GM21360 (cell line): ENCODE measurements around the gene B3GNT8.
"Not testable (repeated sequence)": the region's sequence is repeated elsewhere in the genome, so short reads cannot be mapped to it uniquely, and the experiment has no call there.

ENCODE experiments used
- ATAC-seq: cut with Tn5 transposase; IDR thresholded peaks from one replicate; pipeline ENCODE4 v1.9.1; 2021; ENCODE audit warnings: mild to moderate bottlenecking, moderate library complexity; ENCODE audit not compliant: unreplicated experiment

The B3GNT8 gene

DNA sequence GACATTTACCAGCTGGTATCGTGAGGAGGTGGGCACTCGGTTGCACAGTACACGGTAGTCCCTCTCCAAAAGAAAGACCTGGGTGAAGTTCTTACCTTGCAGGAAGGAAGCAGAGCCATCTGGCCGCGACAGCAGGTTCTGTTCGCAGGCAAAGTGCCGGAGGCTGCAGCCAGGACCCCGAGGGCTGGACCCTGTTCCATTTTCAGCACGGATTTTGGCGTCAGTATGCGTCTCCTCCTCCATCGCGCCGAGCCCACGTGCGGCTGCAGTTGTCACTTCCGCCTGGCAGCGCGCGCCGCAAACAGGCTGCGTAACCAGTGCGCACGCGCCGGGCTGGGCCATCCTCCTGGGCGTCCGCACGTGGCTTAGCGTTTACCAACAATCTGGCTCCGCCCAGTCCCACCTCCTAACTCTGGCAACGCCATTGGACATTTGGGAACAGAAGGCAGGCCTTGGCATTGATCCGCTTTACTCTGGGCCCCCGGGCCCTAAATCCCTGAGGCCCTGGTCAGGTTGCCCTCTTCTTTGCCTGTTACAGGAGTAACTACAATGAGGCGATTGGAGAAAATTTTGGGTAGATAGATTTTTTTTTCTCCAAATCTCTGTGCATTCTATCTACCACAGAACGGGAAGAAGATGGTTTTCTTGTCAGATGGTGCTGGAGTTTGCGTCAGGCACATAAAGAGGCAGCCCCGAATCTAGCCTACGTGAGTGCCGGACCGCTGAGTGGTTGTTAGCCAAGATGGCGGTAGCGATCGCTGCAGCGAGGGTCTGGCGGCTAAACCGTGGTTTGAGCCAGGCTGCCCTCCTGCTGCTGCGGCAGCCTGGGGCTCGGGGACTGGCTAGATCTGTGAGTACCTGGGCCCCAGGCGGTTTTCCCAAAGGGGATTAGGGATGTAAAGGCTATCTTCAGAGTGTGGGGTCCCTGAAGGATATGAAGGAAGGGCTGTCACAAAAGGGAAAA, 29.8 kb downstream of the B3GNT8 start, which contains the start of the genes BCKDHA and EXOSC5:
Gene BCKDHA, plus strand, starts transcription at position 733 of the 964 bp plus-strand sequence. Its CDS starts 10 bp downstream, at position 743.
Gene EXOSC5, minus strand, starts transcription at position 274 of the 964 bp plus-strand sequence. Its CDS starts 31 bp downstream, at position 243.
- peak; percentile 78 for ATAC-seq

DNA sequence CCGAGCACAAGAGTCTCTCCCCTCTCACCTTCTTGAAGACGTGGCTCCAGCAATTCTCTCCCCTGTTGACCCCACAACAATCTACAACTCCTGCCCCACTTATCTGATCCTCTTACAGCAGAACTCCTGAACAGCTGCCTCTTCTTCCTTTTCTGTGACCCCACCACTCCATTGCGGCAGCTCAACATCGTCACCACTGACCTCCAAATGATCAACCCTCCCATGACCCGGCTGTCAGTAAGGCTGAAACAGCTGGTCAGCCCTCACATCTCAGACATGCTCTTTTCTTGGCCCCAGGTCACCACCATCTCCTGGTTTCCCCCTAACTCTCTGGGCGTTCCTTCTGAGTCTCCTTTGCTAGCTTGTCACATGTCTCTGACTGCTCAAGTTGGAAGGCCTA, 31.8 kb downstream of the B3GNT8 start:
- no peak for ATAC-seq

DNA sequence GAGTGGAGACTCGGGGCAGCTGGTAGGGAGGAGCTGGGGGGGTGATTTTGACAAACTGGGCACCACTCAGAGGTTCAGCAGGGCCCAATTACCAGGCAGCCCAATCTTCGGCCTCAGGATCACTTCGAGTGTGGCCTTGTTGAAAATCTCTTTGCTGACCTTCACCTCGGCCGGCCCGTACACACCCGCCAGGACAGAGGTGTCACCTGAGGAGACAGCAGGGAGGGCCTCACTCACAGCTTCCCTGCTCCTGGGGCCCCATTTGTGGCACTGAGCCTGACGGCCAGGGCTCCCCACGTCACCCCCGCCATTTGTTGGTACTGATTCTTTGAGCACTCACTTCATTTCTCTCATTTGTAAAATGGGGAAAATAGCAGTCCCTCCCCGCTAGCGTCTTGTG, 34.4 kb downstream of the B3GNT8 start:
- ATAC-seq = no peak

DNA sequence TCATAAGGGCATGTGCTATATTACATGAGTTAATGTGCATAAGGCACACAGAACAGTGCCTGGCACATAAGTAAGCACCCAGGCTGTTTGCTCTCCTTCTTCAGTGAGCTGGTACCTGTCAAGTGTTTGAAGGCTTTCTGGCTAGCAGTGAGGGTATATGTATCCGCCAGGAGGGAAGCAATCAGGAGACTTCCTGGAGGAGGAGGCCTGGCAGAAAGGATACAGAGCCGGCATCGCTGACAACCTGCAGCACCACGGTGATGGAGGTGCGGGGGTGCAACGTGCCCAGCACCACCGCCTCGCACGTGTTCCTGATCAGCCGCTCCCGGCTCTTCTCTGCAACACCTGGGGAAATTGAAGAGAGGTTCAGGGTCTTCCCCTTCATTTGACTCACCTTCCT, 35.6 kb downstream of the B3GNT8 start:
- no peak for ATAC-seq

DNA sequence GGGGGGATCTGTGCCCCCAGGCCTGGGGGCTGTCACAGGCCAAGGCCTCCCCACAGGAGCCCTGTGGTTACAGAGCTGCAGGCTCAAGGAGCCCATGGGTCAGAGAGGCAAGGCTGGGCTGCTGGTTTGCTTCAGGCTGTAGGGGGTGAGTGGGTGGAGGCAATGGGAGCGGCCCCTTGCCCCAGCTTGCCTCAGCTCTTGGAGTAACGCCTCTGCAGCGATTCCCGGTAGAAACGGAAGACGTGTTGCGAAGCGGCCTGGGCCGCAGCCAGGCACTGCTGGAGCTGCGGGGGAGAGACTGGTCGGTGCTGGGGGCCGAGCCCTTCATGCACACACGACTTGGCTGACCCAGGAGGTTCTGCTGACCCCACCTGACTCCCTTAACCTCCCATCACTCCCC, 40.7 kb downstream of the B3GNT8 start:
- ATAC-seq = no peak

DNA sequence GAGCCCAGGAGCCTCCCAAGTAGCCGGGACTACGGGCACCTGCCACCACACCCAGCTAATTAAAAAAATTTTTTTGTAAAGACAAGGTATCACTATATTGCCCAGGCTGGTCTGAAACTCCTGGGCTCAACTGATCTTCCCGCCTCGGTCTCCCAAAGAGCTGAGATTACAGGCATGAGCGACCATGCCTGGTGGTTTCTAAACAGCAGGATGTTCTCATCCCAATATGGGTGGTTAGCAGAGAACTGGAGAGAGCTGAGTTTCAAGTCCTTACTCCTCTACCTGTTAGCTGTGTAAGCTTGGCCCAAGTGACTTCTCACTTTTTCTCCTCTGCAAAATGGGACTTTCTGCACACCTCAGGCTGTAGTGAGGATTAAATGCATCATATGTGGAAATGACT, 42.8 kb downstream of the B3GNT8 start:
- ATAC-seq = no peak

DNA sequence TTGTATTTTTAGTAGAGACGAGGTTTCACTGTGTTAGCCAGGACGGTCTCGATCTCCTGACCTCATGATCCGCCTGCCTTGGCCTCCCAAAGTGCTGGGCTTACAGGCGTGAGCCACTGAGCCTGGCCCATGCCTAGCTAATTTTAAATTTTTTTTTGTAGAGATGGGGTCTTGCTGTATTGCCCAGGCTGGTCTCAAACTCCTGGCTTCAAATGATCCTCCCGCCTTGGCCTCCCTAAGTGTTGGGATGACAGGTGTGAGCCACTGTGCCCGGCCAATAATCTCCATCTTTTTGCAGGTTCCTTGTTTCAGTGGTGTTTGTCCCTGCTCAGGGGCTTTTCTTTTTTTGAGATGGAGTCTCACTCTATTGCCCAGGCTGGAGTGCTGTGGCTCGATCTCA, 45.6 kb downstream of the B3GNT8 start:
- not testable (repeated sequence) for ATAC-seq

DNA sequence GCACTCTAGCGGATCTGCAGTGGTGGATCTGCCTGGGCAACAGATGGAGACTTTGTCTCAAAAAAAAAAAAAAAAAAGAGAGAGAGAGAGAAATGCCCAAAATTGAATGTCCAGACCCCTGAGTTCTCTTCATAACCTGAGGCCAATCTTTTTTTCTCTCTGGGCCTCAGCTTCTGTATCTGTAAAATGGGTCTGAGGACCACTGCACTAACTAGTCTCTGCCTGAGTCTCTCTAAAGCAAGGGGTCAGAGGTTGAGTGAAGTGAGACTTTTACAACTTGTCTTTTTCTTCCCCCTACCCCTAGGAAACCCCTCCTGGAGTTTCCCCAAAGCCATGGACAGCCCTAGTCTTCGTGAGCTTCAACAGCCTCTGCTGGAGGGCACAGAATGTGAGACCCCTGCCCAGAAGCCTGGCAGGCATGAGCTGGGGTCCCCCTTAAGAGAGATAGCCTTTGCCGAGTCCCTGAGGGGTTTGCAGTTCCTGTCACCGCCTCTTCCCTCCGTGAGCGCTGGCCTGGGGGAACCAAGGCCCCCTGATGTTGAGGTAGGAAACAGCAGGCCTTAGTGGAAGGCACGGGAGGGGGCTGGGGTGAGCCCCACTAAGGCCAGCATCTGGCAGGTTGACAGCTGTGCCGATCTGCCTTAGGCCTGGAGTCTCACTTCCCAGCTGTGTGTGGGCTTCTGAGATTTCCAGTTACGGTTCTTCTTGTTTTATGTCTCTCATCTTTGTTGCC, 49.0 kb downstream of the B3GNT8 start:
- ATAC-seq = no peak

DNA sequence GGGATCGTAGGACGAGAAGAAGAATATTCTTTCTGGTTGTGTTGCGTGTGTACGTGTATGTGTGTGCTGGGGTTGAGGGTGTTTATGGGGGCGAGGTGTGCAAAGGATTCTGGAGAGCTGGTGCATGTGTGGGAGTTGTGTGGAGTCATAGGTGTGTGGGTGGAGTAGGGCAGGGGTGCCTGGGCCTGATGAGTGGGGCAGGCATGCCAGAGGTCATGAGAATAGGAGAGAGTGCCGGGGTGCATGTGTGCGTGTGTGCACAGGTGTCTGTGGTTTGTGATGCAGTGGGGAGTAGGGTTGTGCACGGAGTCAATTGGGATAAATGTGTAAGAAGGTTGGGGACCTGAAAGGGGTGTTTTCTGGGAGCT, 50.2 kb downstream of the B3GNT8 start:
- ATAC-seq = no peak

DNA sequence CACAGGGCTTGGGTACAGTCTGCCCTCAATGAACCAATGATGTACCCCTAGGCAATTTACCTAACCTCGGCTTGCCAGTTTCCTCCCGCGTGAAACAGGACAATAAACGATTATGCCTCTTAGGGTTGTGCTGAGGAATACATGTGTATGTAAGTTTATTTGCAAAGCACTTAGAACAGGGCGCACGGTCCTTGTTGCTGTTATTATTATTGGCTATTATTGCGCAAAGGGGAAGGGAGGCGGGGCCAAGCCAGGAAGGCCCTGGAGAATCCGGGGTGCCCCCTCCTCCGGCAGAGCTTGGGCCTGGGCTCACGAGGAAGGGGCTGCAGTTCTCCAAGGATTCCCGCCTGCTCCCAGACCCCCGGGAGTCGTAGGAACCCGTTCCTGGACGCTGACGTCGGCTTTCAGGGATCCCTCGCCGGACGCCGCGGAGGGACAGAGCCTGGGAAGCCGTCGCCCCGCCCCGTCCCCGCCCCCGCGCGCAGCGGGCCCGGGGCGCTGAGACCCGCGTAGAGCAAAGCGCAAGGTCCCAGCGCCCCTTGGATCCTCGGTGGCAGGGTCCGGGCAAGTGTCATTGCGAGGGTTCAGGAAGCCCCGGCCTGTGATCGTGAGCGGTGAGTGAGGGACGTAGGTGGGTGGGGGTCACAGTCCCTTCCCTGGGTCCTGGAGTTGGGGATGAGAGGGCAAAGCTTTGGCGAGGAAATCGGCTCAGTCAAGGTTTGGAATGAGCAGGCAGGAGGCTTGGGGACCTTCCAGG, 50.8 kb downstream of the B3GNT8 start, which contains the start of gene TMEM91:
Gene TMEM91, plus strand, starts transcription at position 293 of the 757 bp plus-strand sequence. CDS start 1,777 bp downstream, outside the sequence.
- no peak for ATAC-seq
